Lower leg skin (tissue), 3 donors: ENCODE results near the gene NCOR2.

Source experiments
- CTCF ChIP-seq, 3 donors: fragments of 450-650 bp; IDR thresholded peaks; one replicate each; pipeline ENCODE4 v1.5.1; 2016; ENCODE audit warnings: antibody characterized with exemption in 3 of 3, mild to moderate bottlenecking in 3 of 3, moderate library complexity in 2 of 3
- POLR2A ChIP-seq, 2 donors: fragments of 450-650 bp; IDR thresholded peaks; one replicate each; pipeline ENCODE4 v1.6.1; 2016 to 2017; ENCODE audit warnings: antibody characterized with exemption in 2 of 2, mild to moderate bottlenecking in 1 of 2, moderate library complexity in 1 of 2

- TF ChIP-seq CTCF (IDR thresholded peaks at IDR 0.05), result no peak
- TF ChIP-seq POLR2A (IDR thresholded peaks at IDR 0.05), result no peak
Measured at GRCh38 chr12:124592481-124593160, 25.2 kb upstream of the NCOR2 start.
